ENCODE measurements around the gene CHMP1B.

The CHMP1B gene

GRCh38 chr18:11901826-11902438 is 50.7 kb downstream of the CHMP1B start:
- no peak for DNase-seq (ENCODE audit: low read depth in 2 of 3, low spot score in 2 of 3)

- DNase-seq (ENCODE audit: low read depth in 2 of 3, low spot score in 2 of 3) = no peak
Measured at GRCh38 chr18:11902522-11903292, 51.5 kb downstream of the CHMP1B start.
